ENCODE measurements around the gene CDH13. TPM values are rescaled to one million over a fixed set of nuclear protein-coding genes. Genes with fewer than 3 reads are reported as not detected.

The CDH13 gene
- 228 and 248 TPM in 2 replicates for total RNA-seq

GRCh38 chr16:82626791-82627261 is at the start of gene CDH13:
Gene CDH13 (plus strand): TSS chr16:82626969.

DNA sequence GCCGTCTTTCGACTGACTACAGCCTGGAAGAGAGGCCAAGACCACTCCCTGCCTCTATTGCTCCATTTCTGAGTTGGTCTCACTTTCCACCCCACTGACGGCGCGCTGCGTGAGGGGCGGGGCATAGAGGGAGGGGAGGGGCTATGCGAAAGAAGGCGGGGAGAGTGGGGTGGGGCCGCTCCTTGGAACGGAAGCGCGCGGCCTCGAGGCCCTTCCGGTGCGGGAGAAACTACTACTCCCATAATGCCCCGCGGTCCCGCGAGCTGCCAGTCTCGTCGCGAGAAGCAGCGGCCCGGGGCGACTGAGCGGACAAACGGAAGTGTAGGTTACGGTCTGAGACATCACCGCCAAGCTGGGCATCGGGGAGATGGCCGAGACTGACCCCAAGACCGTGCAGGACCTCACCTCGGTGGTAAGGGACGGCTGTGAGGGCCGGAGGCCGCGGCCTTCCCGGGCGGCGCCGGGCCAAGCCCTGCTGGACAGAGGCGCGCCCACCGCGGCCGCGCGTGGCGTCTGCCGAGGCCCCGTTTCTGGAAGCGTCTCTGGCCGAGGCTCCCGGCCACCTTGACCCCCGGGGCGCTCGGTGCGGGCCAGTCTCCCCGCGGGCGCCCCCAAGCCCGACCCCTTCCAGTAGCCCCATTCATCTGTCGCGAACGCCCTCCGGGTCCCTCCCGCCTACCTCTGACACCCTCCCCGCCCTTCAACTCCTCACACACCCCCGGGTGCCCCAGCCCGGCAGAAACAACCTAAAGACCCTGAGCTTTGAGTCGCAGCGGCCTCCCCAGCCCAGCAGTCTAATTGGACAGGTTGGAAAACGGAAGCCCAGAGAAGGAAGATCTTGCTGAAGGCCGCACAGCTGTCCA is 1181.2 kb downstream of the CDH13 start, which contains the start of gene HSBP1:
Gene HSBP1, plus strand, starts transcription at position 269 of the 863 bp plus-strand sequence. Its CDS starts 99 bp downstream, at position 368.

